Stimulated activated CD8-positive, alpha-beta memory T cell treated with anti-CD3 and anti-CD28 coated beads, Interleukin-12 subunit alpha, Interleukin-12 subunit beta, amount 100 ng/mL, for 24 hours (primary cell): ENCODE results near the gene IQGAP3.
"Not testable (repeated sequence)": the region's sequence is repeated elsewhere in the genome, so short reads cannot be mapped to it uniquely, and the experiment has no call there.

Experiments used
- DNase-seq: peaks from one replicate; pipeline ENCODE4 v3.0.0-alpha.2; 2020; ENCODE audit errors: extremely low read depth

The IQGAP3 gene

GRCh38 chr1:156571919-156572662 lies at the start of gene IQGAP3:
IQGAP3 (minus strand) TSS chr1:156572565; CDS start chr1:156572529, 36 bp downstream.
- DNase-seq = peak; percentile 33

- DNase-seq = no peak
Observed at GRCh38 chr1:156619582-156619955, 47.2 kb upstream of the IQGAP3 start.

GRCh38 chr1:156618853-156619581 lies 46.7 kb upstream of the IQGAP3 start, which contains the start of gene HAPLN2:
HAPLN2 (plus strand) TSS chr1:156619415; CDS start chr1:156623491, 4,076 bp downstream.
- DNase-seq = no peak

GRCh38 chr1:156616463-156616862 lies 44.1 kb upstream of the IQGAP3 start:
- DNase-seq = no peak

GRCh38 chr1:156615946-156616345 lies 43.6 kb upstream of the IQGAP3 start:
- no peak for DNase-seq

- DNase-seq = no peak
Observed at GRCh38 chr1:156612666-156613065, 40.3 kb upstream of the IQGAP3 start.

- not testable (repeated sequence) for DNase-seq
Observed at GRCh38 chr1:156610072-156610471, 37.7 kb upstream of the IQGAP3 start.

- DNase-seq = no peak
Observed at GRCh38 chr1:156608981-156609380, 36.6 kb upstream of the IQGAP3 start.

GRCh38 chr1:156608036-156608674 lies 35.8 kb upstream of the IQGAP3 start:
- no peak for DNase-seq

- not testable (repeated sequence) for DNase-seq
Observed at GRCh38 chr1:156607344-156607743, 35.0 kb upstream of the IQGAP3 start.

- no peak for DNase-seq
Observed at GRCh38 chr1:156602557-156602993, 30.2 kb upstream of the IQGAP3 start.

- DNase-seq = no peak
Observed at GRCh38 chr1:156601892-156602291, 29.5 kb upstream of the IQGAP3 start.

GRCh38 chr1:156601122-156601830 lies 28.9 kb upstream of the IQGAP3 start, which contains the start of gene GPATCH4:
GPATCH4 (minus strand) TSS chr1:156601479.
- peak; percentile 54 for DNase-seq

- no peak for DNase-seq
Observed at GRCh38 chr1:156600733-156601121, 28.4 kb upstream of the IQGAP3 start.

- no peak for DNase-seq
Observed at GRCh38 chr1:156599811-156600210, 27.4 kb upstream of the IQGAP3 start.

- DNase-seq = no peak
Observed at GRCh38 chr1:156598731-156599432, 26.5 kb upstream of the IQGAP3 start.

- DNase-seq = no peak
Observed at GRCh38 chr1:156598125-156598524, 25.8 kb upstream of the IQGAP3 start.

GRCh38 chr1:156596426-156596825 lies 24.1 kb upstream of the IQGAP3 start:
- DNase-seq = no peak

GRCh38 chr1:156595016-156595415 lies 22.7 kb upstream of the IQGAP3 start:
- no peak for DNase-seq

GRCh38 chr1:156594190-156594589 lies 21.8 kb upstream of the IQGAP3 start:
- DNase-seq = no peak

- no peak for DNase-seq
Observed at GRCh38 chr1:156593661-156593989, 21.3 kb upstream of the IQGAP3 start.
